Natural killer cell (primary cell): ENCODE measurements around the gene TDP1. TPM values are rescaled to one million over a fixed set of nuclear protein-coding genes. Genes with fewer than 3 reads are reported as not detected.

Experiments used
- ATAC-seq, 3 donors: fragments of 150-1000 bp in 2 of 3; fragments of 200-7000 bp in 1 of 3; cut with Tn5 transposase; 1 replicate in 1 of 3; 2 replicates in 2 of 3; pipeline ENCODE4 v1.10.0; 2021; ENCODE audit warnings: mild to moderate bottlenecking in 2 of 3, moderate library complexity in 2 of 3
- DNase-seq, 2 donors: peaks; one replicate each; pipeline versions ENCODE4 v3.0.0 to v3.0.0-alpha.2; 2013 to 2021; ENCODE audit warnings: mixed read lengths in 1 of 2
- H3K27ac ChIP-seq: one replicate; pipeline ENCODE4 v1.5.1; 2013; ENCODE audit warnings: mild to moderate bottlenecking, low read length
- H3K27me3 ChIP-seq: one replicate; pipeline ENCODE4 v1.6.1; 2013; ENCODE audit warnings: low read length; ENCODE audit not compliant: control insufficient read depth, insufficient read depth
- H3K36me3 ChIP-seq: one replicate; pipeline ENCODE4 v1.6.1; 2013; ENCODE audit warnings: low read length; ENCODE audit not compliant: control insufficient read depth, insufficient read depth
- H3K4me1 ChIP-seq: one replicate; pipeline ENCODE4 v1.6.1; 2013; ENCODE audit warnings: low read length; ENCODE audit not compliant: control insufficient read depth, insufficient read depth
- H3K4me3 ChIP-seq: one replicate; pipeline ENCODE4 v1.5.1; 2013; ENCODE audit warnings: low read length
- H3K9me3 ChIP-seq: one replicate; pipeline ENCODE4 v1.6.1; 2013; ENCODE audit warnings: low read length; ENCODE audit not compliant: control insufficient read depth, insufficient read depth
- H3K27ac Mint-ChIP-seq, 2 donors: one replicate each; pipeline ENCODE4 v1.8.0; 2022; ENCODE audit warnings: mild to moderate bottlenecking in 2 of 2, mixed read lengths in 2 of 2, moderate library complexity in 1 of 2
- H3K27me3 Mint-ChIP-seq, 2 donors: one replicate each; pipeline ENCODE4 v1.8.0; 2022; ENCODE audit warnings: low read depth in 2 of 2, mixed read lengths in 2 of 2
- H3K36me3 Mint-ChIP-seq: one replicate; pipeline ENCODE4 v1.8.0; 2022; ENCODE audit warnings: mixed read lengths
- H3K4me1 Mint-ChIP-seq, 2 donors: one replicate each; pipeline ENCODE4 v1.8.0; 2022; ENCODE audit warnings: mixed read lengths in 2 of 2
- H3K4me3 Mint-ChIP-seq: one replicate; pipeline ENCODE4 v1.8.0; 2022; ENCODE audit warnings: mild to moderate bottlenecking, moderate library complexity, mixed read lengths
- H3K9me3 Mint-ChIP-seq, 2 donors: one replicate each; pipeline ENCODE4 v1.8.0; 2022; ENCODE audit warnings: mixed read lengths in 2 of 2
- CTCF ChIP-seq: fragments of 200-600 bp; IDR thresholded peaks from one replicate; pipeline ENCODE4 v1.8.0; 2022; ENCODE audit warnings: antibody characterized with exemption
- WGBS: methylation state at CpG from one replicate; pipeline ENCODE4 v1.1.7; 2013; ENCODE audit warnings: missing lambda C conversion rate; ENCODE audit not compliant: insufficient coverage; 5-methylcytosine and 5-hydroxymethylcytosine counted together
- intact Hi-C: fragments of 100-400 bp; cut with micrococcal nuclease; formaldehyde crosslinking; loops from one replicate; pipeline ENCODE4 v1.14.2; 2022
- total RNA-seq, 4 donors: library from RNA; stranded (reverse); fragments of 120-200 nt in 1 of 4; gene quantifications; one replicate each; pipeline versions ENCODE4 v1.2.3 to v1.2.4, GENCODE V29; 2013 to 2022

The TDP1 gene
- total RNA-seq, 3 donors from 2014 or later (not counting 1 experiment from before 2014, with no cell fraction given) = 41.8 to 59.6 (median 54.3) TPM

DNA sequence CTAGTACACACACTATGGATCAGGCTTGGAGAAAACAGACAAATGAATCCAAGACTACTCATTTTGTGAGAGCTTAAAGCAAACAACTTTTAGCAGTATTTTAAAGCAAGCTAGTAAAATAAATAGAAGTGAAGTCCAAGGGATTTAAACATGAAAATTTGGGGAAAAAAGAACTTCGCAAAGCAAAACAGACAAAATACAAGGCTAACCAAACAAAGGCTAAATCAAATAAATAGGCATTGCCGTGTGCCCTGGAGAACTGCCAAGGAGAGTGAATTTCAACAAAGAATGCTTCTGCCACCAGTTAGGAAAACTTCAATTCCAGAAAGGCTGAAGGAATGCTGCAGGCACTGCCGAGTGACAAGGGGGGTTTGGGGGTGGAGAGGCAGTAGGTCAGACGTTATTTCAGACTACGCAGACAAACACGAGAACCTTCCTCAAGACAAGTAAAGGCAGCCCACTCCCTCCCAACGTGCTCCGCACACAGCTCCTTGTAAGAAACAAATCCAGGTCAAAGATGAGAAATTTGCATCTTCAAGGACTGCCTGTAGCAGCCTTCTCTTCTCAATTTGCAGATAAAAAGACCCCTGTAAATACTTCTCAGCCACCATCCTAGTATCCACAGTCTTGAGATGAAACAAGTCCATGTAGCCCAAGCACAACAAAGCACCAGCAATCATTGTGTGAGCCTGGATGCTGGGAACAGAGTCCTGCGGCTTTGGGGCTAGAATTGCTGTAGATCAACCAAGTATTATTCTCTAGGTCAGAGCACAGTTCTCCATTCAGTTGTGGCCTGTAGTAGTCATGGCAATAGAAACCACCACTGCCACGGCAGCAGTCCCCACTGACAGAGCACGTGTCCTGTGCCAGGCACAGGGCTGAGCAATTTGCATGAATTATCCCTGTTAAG lies 44.5 kb upstream of the TDP1 start:
- TF ChIP-seq CTCF = no peak

DNA sequence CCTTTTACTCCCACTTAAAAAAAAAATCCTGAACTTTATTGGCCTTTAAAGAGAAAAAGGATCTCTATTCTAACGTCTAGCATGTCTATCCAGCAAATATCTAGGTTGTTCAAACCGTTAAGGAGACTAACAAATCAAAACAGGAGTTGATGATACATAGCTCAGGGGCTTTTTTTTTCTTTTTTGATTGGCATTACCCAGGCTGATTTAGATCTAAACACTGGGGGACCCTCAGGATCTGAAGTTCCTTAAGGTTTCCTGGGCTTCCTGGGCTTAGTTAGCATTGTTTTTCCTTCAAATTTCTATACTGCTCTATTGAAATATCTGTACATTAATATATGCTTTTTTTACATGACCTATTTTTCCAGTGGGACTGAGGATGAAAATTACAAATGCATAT lies 43.5 kb upstream of the TDP1 start:
- no peaks in the 10 kb centered on the region for H3K36me3 Mint-ChIP-seq
- H3K27me3 Mint-ChIP-seq = peaks cover 9 to 17% of the 10 kb centered on the region in 2 donors
- intact Hi-C loops = loop anchor here (5.0 kb wide), 1 partner anchor 1245 kb away; no protein-coding TSS in a partner anchor
- ATAC-seq (no peak), DNase-seq (no peak)
- H3K4me3 Mint-ChIP-seq = no peak overlapping the region
- H3K9me3 Mint-ChIP-seq = no peaks in the 10 kb centered on the region
- no peak for TF ChIP-seq CTCF
- 75% methylated on average over 2 of the region's 2 CpGs for WGBS
- H3K27ac Mint-ChIP-seq = no peak overlapping the region
- H3K27ac ChIP-seq = no peak overlapping the region
- H3K4me3 ChIP-seq = no peak overlapping the region
- H3K36me3 ChIP-seq = no peaks in the 10 kb centered on the region
- H3K4me1 Mint-ChIP-seq = no peaks in the 10 kb centered on the region
- H3K4me1 ChIP-seq = no peaks in the 10 kb centered on the region
- no peaks in the 10 kb centered on the region for H3K27me3 ChIP-seq
- no peaks in the 10 kb centered on the region for H3K9me3 ChIP-seq

More for the DNA sequence above, 44.5 kb upstream of the TDP1 start:
- H3K36me3 ChIP-seq = no peaks in the 10 kb centered on the region
- H3K27ac ChIP-seq = no peak overlapping the region
- peaks cover 11 to 17% of the 10 kb centered on the region in 2 donors for H3K27me3 Mint-ChIP-seq
- WGBS = 64% methylated on average over 11 of the region's 11 CpGs
- H3K27me3 ChIP-seq = no peaks in the 10 kb centered on the region
- H3K4me1 Mint-ChIP-seq = no peaks in the 10 kb centered on the region
- no peak overlapping the region for H3K4me3 Mint-ChIP-seq
- no peak overlapping the region for H3K27ac Mint-ChIP-seq
- H3K9me3 ChIP-seq = no peaks in the 10 kb centered on the region
- no peak overlapping the region for H3K4me3 ChIP-seq
- ATAC-seq (no peak), DNase-seq (no peak)
- H3K9me3 Mint-ChIP-seq = no peaks in the 10 kb centered on the region
- no peaks in the 10 kb centered on the region for H3K4me1 ChIP-seq
- H3K36me3 Mint-ChIP-seq = no peaks in the 10 kb centered on the region
- intact Hi-C loops = loop anchor here (5.0 kb wide), 1 partner anchor 1244 kb away; no protein-coding TSS in a partner anchor

GRCh38 chr14:89912667-89913211 lies 43.0 kb upstream of the TDP1 start:
- Mint-ChIP-seq H3K36me3 (no peaks in the 10 kb centered on the region), H3K27ac (no peak overlapping the region), H3K4me1 (no peaks in the 10 kb centered on the region), H3K9me3 (no peaks in the 10 kb centered on the region), H3K4me3 (no peak overlapping the region), H3K27me3 (peaks cover 9 to 17% of the 10 kb centered on the region in 2 donors)
- H3K27me3 ChIP-seq = no peaks in the 10 kb centered on the region
- no peaks in the 10 kb centered on the region for H3K9me3 ChIP-seq
- no peak for TF ChIP-seq CTCF
- H3K36me3 ChIP-seq = no peaks in the 10 kb centered on the region
- WGBS = 36% methylated on average over 9 of the region's 9 CpGs
- H3K4me3 ChIP-seq = no peak overlapping the region
- intact Hi-C loops = loop anchor here (5.0 kb wide), 1 partner anchor 1245 kb away; no protein-coding TSS in a partner anchor
- H3K4me1 ChIP-seq = no peaks in the 10 kb centered on the region
- no peak overlapping the region for H3K27ac ChIP-seq
- ATAC-seq = no peak
- DNase-seq = peak in 1 of 2 donors; percentile 3
